ENCODE data around the gene CNGB1. TPM values are rescaled to one million over a fixed set of nuclear protein-coding genes. Genes with fewer than 3 reads are reported as not detected.
A peak's percentile ranks its signal among the peaks of the same experiment; 100 is the strongest.

CNGB1 gene
- polyA plus RNA-seq, 1 donor (not counting 4 experiments of a cell fraction or from before 2014, with no cell fraction given), result 0.08 TPM

DNA sequence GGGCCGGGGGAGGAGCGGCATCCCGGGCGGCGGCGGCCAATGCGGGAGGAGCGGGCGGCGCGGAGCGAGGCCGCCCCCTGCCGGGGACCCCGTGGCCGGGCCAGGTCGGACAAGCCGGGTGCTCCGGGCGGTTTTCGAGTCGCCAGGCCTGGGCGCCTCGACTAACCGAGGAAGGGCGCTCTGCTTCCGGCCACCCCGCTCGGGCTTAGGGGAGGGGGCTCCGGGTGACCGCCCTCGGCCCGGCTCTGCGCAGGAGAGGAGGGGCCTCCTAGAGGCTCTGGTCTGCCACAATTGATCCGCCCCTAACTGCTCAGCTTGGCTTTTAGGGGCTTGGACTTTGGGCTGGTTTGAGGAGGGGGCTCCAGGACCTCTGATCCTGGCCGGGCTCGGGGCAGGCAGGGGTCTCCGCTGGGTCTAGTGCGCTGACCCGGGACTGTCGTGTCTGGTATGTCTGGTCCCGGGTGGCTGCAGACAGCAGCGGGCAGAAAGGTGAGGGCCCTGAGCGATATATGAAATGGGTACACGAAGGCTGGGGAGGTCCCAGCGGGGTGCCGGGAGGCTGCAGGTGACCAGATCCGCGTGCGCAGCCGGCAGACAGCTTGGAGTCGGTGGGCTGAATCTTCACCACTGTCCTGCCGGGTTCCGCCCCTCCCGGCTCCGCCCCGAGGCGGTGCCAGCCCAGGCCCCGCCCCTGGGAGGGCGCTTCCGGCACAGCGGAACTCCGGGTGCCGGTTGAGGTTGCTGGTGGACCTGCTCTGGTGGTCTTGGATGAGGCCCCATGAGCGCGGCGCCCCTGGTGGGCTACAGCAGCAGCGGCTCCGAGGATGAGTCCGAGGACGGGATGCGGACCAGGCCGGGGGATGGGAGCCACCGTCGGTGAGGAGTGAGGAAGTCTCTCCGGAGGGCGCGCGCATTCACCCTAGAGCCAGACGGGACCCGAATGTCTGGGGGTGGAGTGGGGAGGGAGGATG is 30.1 kb upstream of the CNGB1 start, which contains the start of gene USB1:
TSS of gene USB1 (plus strand) at position 702 of the 971 bp plus-strand sequence. CDS start at position 779, 77 bp downstream.
- Histone ChIP-seq H2AFZ (ENCODE audit: control insufficient read depth, low read length) (peak within 1 kb of the TSS; percentile 90), H4K20me1 (ENCODE audit: control insufficient read depth, extremely low read depth, insufficient read depth, low read length) (no peaks in the 10 kb centered on the region), H3K27ac (ENCODE audit: control insufficient read depth, insufficient read depth, low read length) (peak within 1 kb of the TSS; percentile 54), H3K79me2 (ENCODE audit: control insufficient read depth, insufficient read depth, low read length) (peaks cover 17% of the 10 kb centered on the region), H3K4me2 (ENCODE audit: control insufficient read depth, extremely low read depth, insufficient read depth, low read depth, low read length) (peak within 1 kb of the TSS; percentile 94), H3K4me3 (ENCODE audit: control insufficient read depth in 2 of 3, extremely low read depth in 1 of 3, insufficient read depth in 2 of 3, low read depth in 1 of 3, low read length in 3 of 3) (peak within 1 kb of the TSS; percentile 75 to 96 (median 81)), H3K4me1 (ENCODE audit: control insufficient read depth, extremely low read depth, insufficient read depth, low read length) (peaks cover 29% of the 10 kb centered on the region), H3K27me3 (ENCODE audit: control insufficient read depth, extremely low read depth, insufficient read depth, low read length) (no peaks in the 10 kb centered on the region), H3K9ac (ENCODE audit: control insufficient read depth, extremely low read depth, insufficient read depth, low read length) (peak within 1 kb of the TSS; percentile 76), H3K9me1 (ENCODE audit: control insufficient read depth, extremely low read depth, insufficient read depth, low read length) (no peaks in the 10 kb centered on the region), H3K9me3 (ENCODE audit: control insufficient read depth, low read depth, low read length) (no peaks in the 10 kb centered on the region), H3K36me3 (ENCODE audit: control insufficient read depth in 2 of 2, extremely low read depth in 1 of 2, insufficient read depth in 2 of 2, low read length in 2 of 2) (peaks cover 11 to 14% of the 10 kb centered on the region in 2 experiments)
- DNase-seq (ENCODE audit: low read depth, low spot score), result peak; percentile 60
- TF ChIP-seq EZH2 (IDR thresholded peaks at IDR 0.05; ENCODE audit: low read length), result no peak
- TF ChIP-seq, protein P1, sequence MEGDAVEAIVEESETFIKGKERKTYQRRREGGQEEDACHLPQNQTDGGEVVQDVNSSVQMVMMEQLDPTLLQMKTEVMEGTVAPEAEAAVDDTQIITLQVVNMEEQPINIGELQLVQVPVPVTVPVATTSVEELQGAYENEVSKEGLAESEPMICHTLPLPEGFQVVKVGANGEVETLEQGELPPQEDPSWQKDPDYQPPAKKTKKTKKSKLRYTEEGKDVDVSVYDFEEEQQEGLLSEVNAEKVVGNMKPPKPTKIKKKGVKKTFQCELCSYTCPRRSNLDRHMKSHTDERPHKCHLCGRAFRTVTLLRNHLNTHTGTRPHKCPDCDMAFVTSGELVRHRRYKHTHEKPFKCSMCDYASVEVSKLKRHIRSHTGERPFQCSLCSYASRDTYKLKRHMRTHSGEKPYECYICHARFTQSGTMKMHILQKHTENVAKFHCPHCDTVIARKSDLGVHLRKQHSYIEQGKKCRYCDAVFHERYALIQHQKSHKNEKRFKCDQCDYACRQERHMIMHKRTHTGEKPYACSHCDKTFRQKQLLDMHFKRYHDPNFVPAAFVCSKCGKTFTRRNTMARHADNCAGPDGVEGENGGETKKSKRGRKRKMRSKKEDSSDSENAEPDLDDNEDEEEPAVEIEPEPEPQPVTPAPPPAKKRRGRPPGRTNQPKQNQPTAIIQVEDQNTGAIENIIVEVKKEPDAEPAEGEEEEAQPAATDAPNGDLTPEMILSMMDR (optimal IDR thresholded peaks at IDR 0.05 in 1 of 3, IDR thresholded peaks at IDR 0.05 in 1 of 3, conservative IDR thresholded peaks at IDR 0.05 in 1 of 3; ENCODE audit: extremely low read depth in 1 of 3, insufficient read depth in 2 of 3, low read length in 3 of 3), result peak in 2 of 3 experiments; percentile 63 to 75
- no peak for FAIRE-seq
- dilution Hi-C loops (cut with MboI; ENCODE audit: extremely low pct_ligation_motif_present, low sequenced_read_pairs), result no loop called here

DNA sequence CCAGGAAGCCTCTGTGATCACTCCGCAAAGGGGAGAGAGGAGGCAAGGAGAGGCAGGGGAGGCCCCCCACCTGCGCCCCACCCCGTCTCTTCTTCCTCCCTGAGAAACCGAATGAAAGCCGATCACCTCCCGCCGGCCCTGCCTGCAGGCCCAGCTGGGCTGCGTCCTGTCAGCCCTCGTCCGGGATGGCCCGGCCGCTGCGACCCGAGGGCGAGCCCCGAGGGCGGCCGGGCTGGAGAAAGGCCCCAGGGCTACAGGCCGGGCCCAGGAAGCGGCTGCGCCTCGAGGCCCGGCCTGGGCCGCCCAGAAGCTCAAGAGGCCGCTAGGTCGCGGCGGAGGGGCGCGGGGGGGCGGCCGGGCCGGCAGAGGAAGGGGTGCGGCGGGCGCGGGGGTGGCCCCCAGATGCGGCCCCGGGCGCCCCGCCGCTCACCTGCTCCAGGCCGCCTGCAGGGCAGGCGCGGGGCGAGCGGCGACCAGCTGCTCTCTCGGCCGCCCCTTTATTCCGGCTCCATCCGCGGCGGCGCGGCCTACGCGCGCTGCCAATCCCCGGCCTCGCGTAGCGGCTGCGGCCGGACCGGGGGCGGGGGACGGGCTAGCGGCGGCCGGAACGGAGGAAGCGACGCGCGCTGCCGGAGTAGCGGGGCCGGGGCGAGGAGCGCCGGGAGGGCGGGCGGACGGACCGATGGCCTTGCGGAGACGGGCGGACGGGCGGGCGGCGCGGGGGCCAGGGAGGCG is 29.2 kb upstream of the CNGB1 start, which contains the start of gene ZNF319:
TSS of gene ZNF319 (minus strand) at position 702 of the 735 bp plus-strand sequence. CDS start 2,407 bp downstream, outside the sequence.
- H3K79me2 ChIP-seq (ENCODE audit: control insufficient read depth, insufficient read depth, low read length), result peaks cover 17% of the 10 kb centered on the region
- peak within 1 kb of the TSS; percentile 94 for H3K4me2 ChIP-seq (ENCODE audit: control insufficient read depth, extremely low read depth, insufficient read depth, low read depth, low read length)
- dilution Hi-C loops (cut with MboI; ENCODE audit: extremely low pct_ligation_motif_present, low sequenced_read_pairs), result no loop called here
- DNase-seq (ENCODE audit: low read depth, low spot score) (no peak), FAIRE-seq (no peak)
- TF ChIP-seq EZH2 (IDR thresholded peaks at IDR 0.05; ENCODE audit: low read length), result no peak
- TF ChIP-seq, protein P1 (optimal IDR thresholded peaks at IDR 0.05 in 1 of 3, IDR thresholded peaks at IDR 0.05 in 1 of 3, conservative IDR thresholded peaks at IDR 0.05 in 1 of 3; ENCODE audit: extremely low read depth in 1 of 3, insufficient read depth in 2 of 3, low read length in 3 of 3), result no peak
- H4K20me1 ChIP-seq (ENCODE audit: control insufficient read depth, extremely low read depth, insufficient read depth, low read length), result no peaks in the 10 kb centered on the region
- peak within 1 kb of the TSS; percentile 76 for H3K9ac ChIP-seq (ENCODE audit: control insufficient read depth, extremely low read depth, insufficient read depth, low read length)
- H3K9me3 ChIP-seq (ENCODE audit: control insufficient read depth, low read depth, low read length), result no peaks in the 10 kb centered on the region
- H2AFZ ChIP-seq (ENCODE audit: control insufficient read depth, low read length), result peak within 1 kb of the TSS; percentile 90
- no peaks in the 10 kb centered on the region for H3K27me3 ChIP-seq (ENCODE audit: control insufficient read depth, extremely low read depth, insufficient read depth, low read length)
- peaks cover 17 to 18% of the 10 kb centered on the region in 2 experiments for H3K36me3 ChIP-seq (ENCODE audit: control insufficient read depth in 2 of 2, extremely low read depth in 1 of 2, insufficient read depth in 2 of 2, low read length in 2 of 2)
- peak within 1 kb of the TSS; percentile 54 for H3K27ac ChIP-seq (ENCODE audit: control insufficient read depth, insufficient read depth, low read length)
- peaks cover 29% of the 10 kb centered on the region for H3K4me1 ChIP-seq (ENCODE audit: control insufficient read depth, extremely low read depth, insufficient read depth, low read length)
- peak within 1 kb of the TSS; percentile 75 to 96 (median 81) for H3K4me3 ChIP-seq (ENCODE audit: control insufficient read depth in 2 of 3, extremely low read depth in 1 of 3, insufficient read depth in 2 of 3, low read depth in 1 of 3, low read length in 3 of 3)
- H3K9me1 ChIP-seq (ENCODE audit: control insufficient read depth, extremely low read depth, insufficient read depth, low read length), result peaks cover 1% of the 10 kb centered on the region

Measured in keratinocyte (primary cell).